BJ (cell line): Measurements from ENCODE around the gene OGDH. TPM values are rescaled to one million over a fixed set of nuclear protein-coding genes. Genes with fewer than 3 reads are reported as not detected.

Source experiments
- CTCF ChIA-PET: fragments of 350-600 bp; formaldehyde crosslinking; extraction: SDS; loops from one replicate; lab custom pipeline; 2021; ENCODE audit warnings: antibody characterized with exemption, inconsistent platforms; lab: Yijun Ruan, JAX
- POLR2A ChIA-PET: fragments of 300-600 bp; sonication (Branson Sonifier 250); formaldehyde crosslinking; extraction: SDS; loops from one replicate; lab custom pipeline; 2021; ENCODE audit warnings: antibody characterized with exemption; lab: Charles Lee
- DNase-seq: peaks from one replicate; pipeline ENCODE4 v3.0.0-alpha.2; 2011; ENCODE audit warnings: low read depth
- H3K27me3 ChIP-seq: 2 replicates; pipeline ENCODE4 v1.6.0; 2011; ENCODE audit warnings: low read length; ENCODE audit not compliant: control insufficient read depth, insufficient read depth
- H3K36me3 ChIP-seq: 2 replicates; pipeline ENCODE4 v1.5.1; 2011; ENCODE audit warnings: low read length; ENCODE audit not compliant: control insufficient read depth, insufficient read depth
- H3K4me3 ChIP-seq: 2 replicates; pipeline ENCODE4 v1.5.1; 2011; ENCODE audit warnings: low read depth, mild to moderate bottlenecking, control low read depth, low read length
- polyA plus RNA-seq: library from polyadenylated mRNA; depleted of rRNA; stranded (reverse); fragments of >200 nt; gene quantifications from 2 replicates; pipeline ENCODE4 v1.2.3, GENCODE V29; 2011
- TF ChIP-seq, protein P1 (sequence below): IDR thresholded peaks from 2 replicates; pipeline ENCODE4 v1.5.1; 2011; ENCODE audit warnings: low read depth, mild to moderate bottlenecking, control low read depth, inconsistent platforms, low read length, moderate library complexity; ENCODE audit not compliant: insufficient read depth

OGDH gene
- polyA plus RNA-seq, 1 experiment: 51.3 TPM

DNA sequence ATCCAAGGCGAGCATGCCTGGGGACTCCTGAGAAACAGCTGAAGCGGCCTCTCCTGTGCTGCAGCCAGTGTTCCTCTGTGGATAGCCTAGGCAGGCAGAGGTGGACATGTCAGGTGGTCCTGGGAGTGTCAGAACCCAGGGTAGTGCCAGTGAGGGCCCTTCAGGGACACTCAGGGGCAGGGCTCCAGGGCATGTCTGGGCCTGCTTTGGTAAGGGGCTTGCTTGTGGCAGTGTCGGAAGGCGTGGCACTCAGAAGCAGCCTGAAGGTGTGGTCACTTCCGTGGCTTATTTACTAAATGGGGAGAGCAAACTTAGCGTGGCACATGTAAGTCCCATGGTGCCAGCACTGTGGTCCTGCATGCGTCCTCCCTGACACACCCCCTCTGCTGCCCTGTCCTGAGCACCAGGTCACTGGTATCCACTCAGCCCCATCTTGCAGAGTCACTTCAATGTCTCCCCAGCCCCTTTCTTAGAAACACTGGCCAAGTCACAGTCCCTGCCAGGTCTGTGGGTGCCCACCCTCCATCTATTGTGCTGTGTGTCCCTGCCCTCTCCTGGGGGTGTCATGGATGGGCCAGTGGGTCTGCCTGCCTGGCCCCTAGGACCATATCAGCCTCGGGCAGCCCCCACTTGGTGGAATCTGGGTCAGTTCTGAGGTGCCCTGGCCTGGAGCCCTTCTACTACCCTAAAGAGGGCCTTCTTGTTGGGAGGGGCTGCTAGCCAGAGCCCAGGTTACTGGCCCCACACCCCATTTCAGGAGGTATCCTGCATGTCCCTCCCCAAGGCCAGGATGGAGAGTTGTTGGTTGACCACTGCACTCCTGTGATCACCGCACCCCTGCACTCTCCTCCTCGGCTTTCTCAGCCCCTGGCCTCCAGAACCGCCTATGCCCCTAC, 148.6 kb downstream of the OGDH start:
- no peak overlapping the region for H3K4me3 ChIP-seq
- ChIA-PET CTCF (no interaction called here), POLR2A (no interaction called here)
- TF ChIP-seq, protein P1, sequence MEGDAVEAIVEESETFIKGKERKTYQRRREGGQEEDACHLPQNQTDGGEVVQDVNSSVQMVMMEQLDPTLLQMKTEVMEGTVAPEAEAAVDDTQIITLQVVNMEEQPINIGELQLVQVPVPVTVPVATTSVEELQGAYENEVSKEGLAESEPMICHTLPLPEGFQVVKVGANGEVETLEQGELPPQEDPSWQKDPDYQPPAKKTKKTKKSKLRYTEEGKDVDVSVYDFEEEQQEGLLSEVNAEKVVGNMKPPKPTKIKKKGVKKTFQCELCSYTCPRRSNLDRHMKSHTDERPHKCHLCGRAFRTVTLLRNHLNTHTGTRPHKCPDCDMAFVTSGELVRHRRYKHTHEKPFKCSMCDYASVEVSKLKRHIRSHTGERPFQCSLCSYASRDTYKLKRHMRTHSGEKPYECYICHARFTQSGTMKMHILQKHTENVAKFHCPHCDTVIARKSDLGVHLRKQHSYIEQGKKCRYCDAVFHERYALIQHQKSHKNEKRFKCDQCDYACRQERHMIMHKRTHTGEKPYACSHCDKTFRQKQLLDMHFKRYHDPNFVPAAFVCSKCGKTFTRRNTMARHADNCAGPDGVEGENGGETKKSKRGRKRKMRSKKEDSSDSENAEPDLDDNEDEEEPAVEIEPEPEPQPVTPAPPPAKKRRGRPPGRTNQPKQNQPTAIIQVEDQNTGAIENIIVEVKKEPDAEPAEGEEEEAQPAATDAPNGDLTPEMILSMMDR: no peak
- no peak for DNase-seq
- no peaks in the 10 kb centered on the region for H3K27me3 ChIP-seq
- peaks cover 14% of the 10 kb centered on the region for H3K36me3 ChIP-seq

DNA sequence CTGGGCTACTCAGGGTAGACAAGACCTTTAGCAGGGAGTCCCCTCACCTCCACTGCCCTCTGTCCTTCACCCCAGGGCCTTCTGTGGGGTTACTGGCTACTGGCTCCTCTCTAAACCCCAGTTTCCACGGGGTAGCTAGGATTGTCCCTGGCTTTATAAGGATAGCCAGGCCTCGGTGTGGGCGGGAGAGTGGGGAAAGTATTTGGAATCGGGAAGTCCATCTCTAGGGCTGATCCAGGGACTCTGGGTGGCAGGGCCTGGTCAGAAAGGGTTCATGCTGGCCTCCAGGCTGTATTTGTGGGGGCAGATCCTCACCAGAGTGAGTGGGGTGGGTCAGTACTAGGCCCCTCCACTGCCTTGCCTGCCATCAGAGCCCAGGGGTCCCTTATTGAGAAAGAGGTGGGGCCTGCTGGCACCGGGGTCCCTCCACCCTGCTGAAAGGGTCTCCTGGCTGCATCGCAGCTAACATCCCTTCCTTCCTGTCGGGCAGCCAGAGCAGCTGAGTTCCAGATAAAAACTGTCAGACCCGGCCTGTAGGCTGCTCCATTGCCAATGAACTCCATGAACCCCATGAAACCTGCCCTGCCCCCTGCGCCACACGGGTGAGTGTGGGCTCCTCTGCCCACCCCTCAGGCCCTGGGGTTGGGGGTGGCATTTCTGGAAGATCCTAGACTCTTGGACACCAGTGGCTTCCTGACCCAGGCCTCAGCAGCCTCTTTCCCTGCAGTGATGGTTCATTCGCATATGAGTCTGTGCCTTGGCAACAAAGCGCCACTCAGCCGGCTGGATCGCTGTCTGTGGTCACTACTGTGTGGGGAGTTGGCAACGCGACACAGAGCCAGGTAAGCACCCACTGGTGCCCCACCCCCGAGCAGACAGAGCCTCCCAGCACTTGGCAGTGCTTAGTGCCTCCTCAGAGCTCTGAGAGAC, 149.5 kb downstream of the OGDH start:
- no peaks in the 10 kb centered on the region for H3K27me3 ChIP-seq
- TF ChIP-seq, protein P1: no peak
- ChIA-PET CTCF (no interaction called here), POLR2A (no interaction called here)
- DNase-seq: no peak
- H3K4me3 ChIP-seq: no peak overlapping the region
- peaks cover 17% of the 10 kb centered on the region for H3K36me3 ChIP-seq

DNA sequence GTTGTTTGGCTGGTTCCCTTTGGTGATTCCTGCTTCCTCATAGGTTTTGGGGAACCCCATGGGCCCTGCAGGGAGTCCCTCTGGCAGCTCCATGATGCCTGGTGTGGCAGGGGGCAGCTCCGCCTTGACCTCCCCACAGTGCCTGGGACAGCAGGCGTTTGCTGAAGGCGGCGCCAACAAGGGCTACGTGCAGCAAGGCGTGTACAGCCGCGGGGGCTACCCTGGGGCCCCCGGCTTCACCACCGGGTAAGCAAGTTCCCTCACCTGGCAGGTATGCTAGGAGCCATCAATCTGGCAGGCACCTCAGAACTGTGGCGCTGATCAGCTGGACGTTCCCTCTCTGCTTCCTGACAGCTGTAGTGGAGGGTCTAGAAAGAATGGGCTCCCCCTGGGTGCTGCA, 150.5 kb downstream of the OGDH start:
- no peak for DNase-seq
- H3K27me3 ChIP-seq: no peaks in the 10 kb centered on the region
- no peak overlapping the region for H3K4me3 ChIP-seq
- ChIA-PET CTCF (no interaction called here), POLR2A (no interaction called here)
- TF ChIP-seq, protein P1: no peak
- peaks cover 23% of the 10 kb centered on the region for H3K36me3 ChIP-seq

DNA sequence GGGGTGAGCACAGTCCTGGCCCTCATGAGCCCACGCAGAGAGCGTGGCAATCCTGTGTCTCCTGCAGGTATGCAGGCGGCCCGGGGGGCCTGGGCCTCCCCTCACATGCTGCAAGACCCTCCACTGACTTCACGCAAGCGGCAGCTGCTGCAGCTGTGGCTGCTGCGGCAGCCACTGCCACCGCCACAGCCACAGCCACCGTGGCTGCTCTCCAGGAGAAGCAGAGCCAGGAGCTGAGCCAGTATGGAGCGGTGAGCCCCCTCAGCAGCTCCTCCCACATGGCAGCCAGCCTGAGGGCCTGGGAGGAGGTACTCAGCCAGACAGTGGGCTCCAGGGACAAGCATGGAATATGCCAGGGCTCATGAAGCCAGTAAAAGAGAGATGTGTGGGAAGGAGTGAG, 150.9 kb downstream of the OGDH start:
- no peaks in the 10 kb centered on the region for H3K27me3 ChIP-seq
- H3K36me3 ChIP-seq: peaks cover 24% of the 10 kb centered on the region
- ChIA-PET CTCF (no interaction called here), POLR2A (no interaction called here)
- TF ChIP-seq, protein P1: no peak
- DNase-seq: no peak
- no peak overlapping the region for H3K4me3 ChIP-seq

DNA sequence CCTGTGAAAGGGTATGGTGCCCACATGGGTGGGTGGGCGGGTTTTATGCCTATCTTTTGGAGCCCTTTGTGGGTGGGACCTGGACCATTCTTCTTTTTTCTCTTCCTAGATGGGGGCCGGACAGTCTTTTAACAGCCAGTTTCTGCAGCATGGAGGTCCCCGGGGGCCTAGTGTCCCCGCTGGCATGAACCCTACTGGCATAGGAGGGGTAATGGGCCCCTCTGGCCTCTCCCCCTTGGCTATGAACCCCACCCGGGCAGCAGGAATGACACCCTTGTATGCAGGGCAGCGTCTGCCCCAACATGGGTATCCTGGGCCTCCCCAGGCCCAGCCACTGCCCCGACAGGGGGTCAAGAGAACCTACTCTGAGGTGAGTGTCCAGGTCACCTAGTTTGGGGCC, 151.3 kb downstream of the OGDH start:
- TF ChIP-seq, protein P1: no peak
- ChIA-PET POLR2A (no interaction called here), CTCF (no interaction called here)
- no peaks in the 10 kb centered on the region for H3K27me3 ChIP-seq
- H3K4me3 ChIP-seq: no peak overlapping the region
- no peak for DNase-seq
- peaks cover 27% of the 10 kb centered on the region for H3K36me3 ChIP-seq
